SU-DHL-6 (cell line): ENCODE measurements around the gene UTP20.

Source experiments
- EZH2phosphoT487 ChIP-seq: fragments of 200-600 bp; sonication (generic), shearing (Covaris generic); conservative IDR thresholded peaks from 2 replicates; pipeline ENCODE4 v1.6.1; 2018; ENCODE audit warnings: mild to moderate bottlenecking, antibody characterized with exemption, low read length, moderate library complexity, mixed read lengths
- TF ChIP-seq, protein P1 (sequence below): fragments of 200-600 bp; sonication (generic); IDR thresholded peaks from one replicate; pipeline ENCODE4 v1.5.1; 2017; ENCODE audit warnings: antibody characterized with exemption, mild to moderate bottlenecking, low read length, moderate library complexity; ENCODE audit not compliant: insufficient read depth, poor library complexity, severe bottlenecking

DNA sequence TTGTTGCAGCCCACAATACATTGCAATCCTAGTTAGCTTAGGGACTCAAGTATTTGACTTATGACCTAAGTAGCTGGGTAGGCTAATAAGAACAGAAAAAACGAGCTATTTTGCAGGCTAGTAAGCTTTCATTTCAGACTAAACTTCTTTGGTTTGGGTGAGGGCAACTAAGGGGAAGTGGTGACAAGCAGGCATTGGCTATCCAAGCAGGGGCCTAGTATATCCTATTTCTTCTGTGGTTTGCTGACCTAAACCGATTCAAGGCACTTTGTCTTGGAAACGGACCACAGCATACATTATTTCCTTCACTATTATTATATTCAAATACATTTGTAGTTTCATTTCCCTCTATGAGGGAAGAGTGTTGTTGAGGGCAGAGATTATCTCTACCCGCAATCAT lies 48.3 kb upstream of the UTP20 start:
- TF ChIP-seq, protein P1, sequence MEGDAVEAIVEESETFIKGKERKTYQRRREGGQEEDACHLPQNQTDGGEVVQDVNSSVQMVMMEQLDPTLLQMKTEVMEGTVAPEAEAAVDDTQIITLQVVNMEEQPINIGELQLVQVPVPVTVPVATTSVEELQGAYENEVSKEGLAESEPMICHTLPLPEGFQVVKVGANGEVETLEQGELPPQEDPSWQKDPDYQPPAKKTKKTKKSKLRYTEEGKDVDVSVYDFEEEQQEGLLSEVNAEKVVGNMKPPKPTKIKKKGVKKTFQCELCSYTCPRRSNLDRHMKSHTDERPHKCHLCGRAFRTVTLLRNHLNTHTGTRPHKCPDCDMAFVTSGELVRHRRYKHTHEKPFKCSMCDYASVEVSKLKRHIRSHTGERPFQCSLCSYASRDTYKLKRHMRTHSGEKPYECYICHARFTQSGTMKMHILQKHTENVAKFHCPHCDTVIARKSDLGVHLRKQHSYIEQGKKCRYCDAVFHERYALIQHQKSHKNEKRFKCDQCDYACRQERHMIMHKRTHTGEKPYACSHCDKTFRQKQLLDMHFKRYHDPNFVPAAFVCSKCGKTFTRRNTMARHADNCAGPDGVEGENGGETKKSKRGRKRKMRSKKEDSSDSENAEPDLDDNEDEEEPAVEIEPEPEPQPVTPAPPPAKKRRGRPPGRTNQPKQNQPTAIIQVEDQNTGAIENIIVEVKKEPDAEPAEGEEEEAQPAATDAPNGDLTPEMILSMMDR = no peak
- no peak for TF ChIP-seq EZH2phosphoT487
